HG02981 (cell line): ENCODE results near the gene CASP5.

Source experiments
- ATAC-seq: cut with Tn5 transposase; IDR thresholded peaks from one replicate; pipeline ENCODE4 v1.9.1; 2021; ENCODE audit warnings: mild to moderate bottlenecking, moderate library complexity; ENCODE audit not compliant: unreplicated experiment

Gene CASP5

GRCh38 chr11:104968355-104968855, 54.6 kb downstream of the CASP5 start, which contains the start of gene CASP4:
Gene CASP4 (minus strand): TSS chr11:104968574. CDS start chr11:104968525, 49 bp downstream.
- peak; percentile 90 for ATAC-seq

GRCh38 chr11:104967534-104968354, 55.2 kb downstream of the CASP5 start:
- ATAC-seq: peak; percentile 20

- ATAC-seq: no peak
Observed at GRCh38 chr11:104965735-104966134, 57.2 kb downstream of the CASP5 start.

DNA sequence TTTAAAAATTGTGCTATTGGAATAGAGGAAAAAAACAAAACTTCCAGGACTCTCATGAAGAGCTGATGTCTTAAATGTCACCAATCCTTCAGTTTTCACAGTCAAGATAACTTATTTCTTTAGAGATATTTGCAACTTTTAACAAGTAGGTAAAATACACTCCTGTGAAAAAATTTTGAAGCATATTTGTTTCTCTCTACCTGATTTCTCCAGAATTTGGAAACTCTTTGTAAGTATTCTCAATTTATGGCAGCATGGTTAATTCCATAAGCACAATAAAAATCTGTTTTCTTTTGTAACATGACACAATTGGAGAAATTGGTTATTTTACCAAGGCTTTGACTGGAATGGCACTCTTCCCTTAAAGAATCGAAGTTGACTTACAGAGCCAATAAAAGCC, 58.7 kb downstream of the CASP5 start:
- ATAC-seq: no peak

GRCh38 chr11:104962852-104963251, 60.1 kb downstream of the CASP5 start:
- ATAC-seq: no peak

GRCh38 chr11:104957280-104957679, 65.7 kb downstream of the CASP5 start:
- ATAC-seq: no peak

DNA sequence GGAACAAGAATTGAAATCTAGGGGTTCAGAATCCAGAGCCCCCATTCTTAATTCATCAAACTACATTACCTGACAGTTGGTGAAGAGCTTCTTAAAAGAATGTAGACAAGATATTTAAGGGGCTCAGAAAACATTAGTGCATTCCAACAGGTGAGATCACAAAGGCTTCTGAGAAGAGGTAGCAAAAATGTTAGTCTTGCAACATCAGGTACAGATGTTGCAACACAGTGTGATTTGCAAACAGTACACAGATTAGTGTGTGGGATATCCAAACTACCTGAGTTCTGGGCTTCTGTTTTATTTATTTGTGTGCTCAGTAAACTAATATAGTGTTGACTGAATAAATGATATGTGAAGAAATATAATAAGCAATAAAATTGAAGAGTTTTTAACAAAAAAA, 66.4 kb downstream of the CASP5 start:
- ATAC-seq: no peak

DNA sequence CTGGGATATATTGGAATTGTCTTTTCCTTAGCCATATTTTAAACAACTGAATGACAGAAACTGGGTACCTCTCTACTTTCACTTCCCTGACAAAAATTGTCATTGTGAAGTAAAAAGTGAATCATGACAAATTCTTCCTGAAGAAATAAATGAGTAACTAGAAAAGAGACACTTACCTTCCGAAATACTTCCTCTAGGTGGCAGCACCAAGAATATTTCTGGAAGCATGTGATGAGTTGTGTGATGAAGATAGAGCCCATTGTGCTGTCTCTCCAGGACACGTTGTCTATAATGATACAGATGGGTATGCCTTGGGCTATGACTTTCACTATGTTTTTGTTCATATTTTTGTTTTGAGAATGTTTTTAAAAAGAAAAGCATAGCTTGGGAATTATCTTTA, 76.1 kb downstream of the CASP5 start:
- ATAC-seq: peak; percentile 97
